HCT116 (cell line): ENCODE results near the gene UBQLN1.

Source experiments
- EGR1 ChIP-seq: IDR thresholded peaks from 2 replicates; pipeline ENCODE4 v1.6.1; 2012; ENCODE audit warnings: low read depth
- EZH2 ChIP-seq: fragments of 200-600 bp; sonication (generic); IDR thresholded peaks from 2 replicates; pipeline ENCODE4 v1.6.1; 2017; ENCODE audit warnings: antibody characterized with exemption, mixed run types
- EZH2phosphoT487 ChIP-seq: fragments of 200-600 bp; IDR thresholded peaks from 2 replicates; pipeline ENCODE4 v1.6.1; 2018; ENCODE audit warnings: antibody characterized with exemption, borderline replicate concordance
- POLR2A ChIP-seq: IDR thresholded peaks from 2 replicates; pipeline ENCODE4 v1.7.0; 2011; ENCODE audit warnings: borderline replicate concordance; ENCODE audit not compliant: insufficient read depth, insufficient read length; ENCODE audit errors: extremely low read depth
- POLR2AphosphoS5 ChIP-seq: IDR thresholded peaks from 2 replicates; pipeline ENCODE4 v1.6.1; 2011; ENCODE audit warnings: mild to moderate bottlenecking, low read depth, low read length, moderate library complexity
- RAD21 ChIP-seq: IDR thresholded peaks from 2 replicates; pipeline ENCODE4 v1.6.1; 2012; ENCODE audit warnings: low read depth, mild to moderate bottlenecking
- YY1 ChIP-seq: IDR thresholded peaks from 2 replicates; pipeline ENCODE4 v1.6.1; 2011; ENCODE audit warnings: low read length, low read depth, moderate library complexity, mild to moderate bottlenecking; ENCODE audit not compliant: insufficient replicate concordance; ENCODE audit errors: extremely low read depth
- TF ChIP-seq, protein P1 (sequence below): IDR thresholded peaks from 2 replicates; pipeline ENCODE4 v1.6.1; 2012; ENCODE audit warnings: low read depth
- TF ChIP-seq, protein P2 (sequence below): IDR thresholded peaks from 2 replicates; pipeline ENCODE4 v1.6.1; 2012
- TF ChIP-seq, protein P3 (sequence below): IDR thresholded peaks from 2 replicates; pipeline ENCODE4 v1.6.1; 2012
- TF ChIP-seq, protein P4 (sequence below), 3 experiments: fragments of 200-600 bp in 1 of 3; sonication (generic) in 1 of 3; IDR thresholded peaks in 2 of 3; conservative IDR thresholded peaks in 1 of 3; 2 replicates each; pipeline ENCODE4 v1.5.1; 2012 to 2017; ENCODE audit warnings: low read depth in 2 of 3, low read length in 2 of 3, antibody characterized with exemption in 1 of 3, borderline replicate concordance in 1 of 3, control low read depth in 1 of 3, mild to moderate bottlenecking in 1 of 3, mixed read lengths in 1 of 3, mixed run types in 1 of 3, moderate library complexity in 1 of 3; ENCODE audit not compliant: insufficient read depth in 1 of 3
- TF ChIP-seq, protein P5 (sequence below): IDR thresholded peaks from 2 replicates; pipeline ENCODE4 v1.6.1; 2011; ENCODE audit warnings: mild to moderate bottlenecking, low read length, moderate library complexity; ENCODE audit not compliant: insufficient replicate concordance; ENCODE audit errors: extremely low read depth

DNA sequence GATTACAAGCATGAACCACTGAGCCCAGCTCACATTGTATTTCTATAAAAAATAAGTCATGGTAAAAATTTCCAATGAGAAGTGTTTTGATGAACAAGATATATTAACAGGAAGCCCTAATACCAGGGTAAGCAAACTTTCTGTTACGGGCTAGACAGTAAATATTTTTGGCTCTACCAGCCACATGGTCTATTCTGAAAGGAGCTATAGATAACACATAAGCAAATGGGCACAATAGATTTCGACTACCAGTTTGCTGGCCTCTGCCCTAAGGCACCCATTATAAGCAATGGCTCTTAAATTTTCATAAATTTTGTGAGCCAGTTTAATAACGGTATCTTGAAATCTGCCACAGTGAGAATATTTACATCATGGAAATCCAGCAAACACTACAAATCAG lies 8.1 kb downstream of the UBQLN1 start:
- TF ChIP-seq, protein P1, sequence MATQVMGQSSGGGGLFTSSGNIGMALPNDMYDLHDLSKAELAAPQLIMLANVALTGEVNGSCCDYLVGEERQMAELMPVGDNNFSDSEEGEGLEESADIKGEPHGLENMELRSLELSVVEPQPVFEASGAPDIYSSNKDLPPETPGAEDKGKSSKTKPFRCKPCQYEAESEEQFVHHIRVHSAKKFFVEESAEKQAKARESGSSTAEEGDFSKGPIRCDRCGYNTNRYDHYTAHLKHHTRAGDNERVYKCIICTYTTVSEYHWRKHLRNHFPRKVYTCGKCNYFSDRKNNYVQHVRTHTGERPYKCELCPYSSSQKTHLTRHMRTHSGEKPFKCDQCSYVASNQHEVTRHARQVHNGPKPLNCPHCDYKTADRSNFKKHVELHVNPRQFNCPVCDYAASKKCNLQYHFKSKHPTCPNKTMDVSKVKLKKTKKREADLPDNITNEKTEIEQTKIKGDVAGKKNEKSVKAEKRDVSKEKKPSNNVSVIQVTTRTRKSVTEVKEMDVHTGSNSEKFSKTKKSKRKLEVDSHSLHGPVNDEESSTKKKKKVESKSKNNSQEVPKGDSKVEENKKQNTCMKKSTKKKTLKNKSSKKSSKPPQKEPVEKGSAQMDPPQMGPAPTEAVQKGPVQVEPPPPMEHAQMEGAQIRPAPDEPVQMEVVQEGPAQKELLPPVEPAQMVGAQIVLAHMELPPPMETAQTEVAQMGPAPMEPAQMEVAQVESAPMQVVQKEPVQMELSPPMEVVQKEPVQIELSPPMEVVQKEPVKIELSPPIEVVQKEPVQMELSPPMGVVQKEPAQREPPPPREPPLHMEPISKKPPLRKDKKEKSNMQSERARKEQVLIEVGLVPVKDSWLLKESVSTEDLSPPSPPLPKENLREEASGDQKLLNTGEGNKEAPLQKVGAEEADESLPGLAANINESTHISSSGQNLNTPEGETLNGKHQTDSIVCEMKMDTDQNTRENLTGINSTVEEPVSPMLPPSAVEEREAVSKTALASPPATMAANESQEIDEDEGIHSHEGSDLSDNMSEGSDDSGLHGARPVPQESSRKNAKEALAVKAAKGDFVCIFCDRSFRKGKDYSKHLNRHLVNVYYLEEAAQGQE, result no peak
- TF ChIP-seq, protein P2, sequence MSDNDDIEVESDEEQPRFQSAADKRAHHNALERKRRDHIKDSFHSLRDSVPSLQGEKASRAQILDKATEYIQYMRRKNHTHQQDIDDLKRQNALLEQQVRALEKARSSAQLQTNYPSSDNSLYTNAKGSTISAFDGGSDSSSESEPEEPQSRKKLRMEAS, result no peak
- TF ChIP-seq, protein P3, sequence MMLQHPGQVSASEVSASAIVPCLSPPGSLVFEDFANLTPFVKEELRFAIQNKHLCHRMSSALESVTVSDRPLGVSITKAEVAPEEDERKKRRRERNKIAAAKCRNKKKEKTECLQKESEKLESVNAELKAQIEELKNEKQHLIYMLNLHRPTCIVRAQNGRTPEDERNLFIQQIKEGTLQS, result no peak
- TF ChIP-seq YY1 (no peak), POLR2A (no peak), EGR1 (no peak), RAD21 (no peak), POLR2AphosphoS5 (no peak), EZH2phosphoT487 (no peak), EZH2 (no peak)
- TF ChIP-seq, protein P4, sequence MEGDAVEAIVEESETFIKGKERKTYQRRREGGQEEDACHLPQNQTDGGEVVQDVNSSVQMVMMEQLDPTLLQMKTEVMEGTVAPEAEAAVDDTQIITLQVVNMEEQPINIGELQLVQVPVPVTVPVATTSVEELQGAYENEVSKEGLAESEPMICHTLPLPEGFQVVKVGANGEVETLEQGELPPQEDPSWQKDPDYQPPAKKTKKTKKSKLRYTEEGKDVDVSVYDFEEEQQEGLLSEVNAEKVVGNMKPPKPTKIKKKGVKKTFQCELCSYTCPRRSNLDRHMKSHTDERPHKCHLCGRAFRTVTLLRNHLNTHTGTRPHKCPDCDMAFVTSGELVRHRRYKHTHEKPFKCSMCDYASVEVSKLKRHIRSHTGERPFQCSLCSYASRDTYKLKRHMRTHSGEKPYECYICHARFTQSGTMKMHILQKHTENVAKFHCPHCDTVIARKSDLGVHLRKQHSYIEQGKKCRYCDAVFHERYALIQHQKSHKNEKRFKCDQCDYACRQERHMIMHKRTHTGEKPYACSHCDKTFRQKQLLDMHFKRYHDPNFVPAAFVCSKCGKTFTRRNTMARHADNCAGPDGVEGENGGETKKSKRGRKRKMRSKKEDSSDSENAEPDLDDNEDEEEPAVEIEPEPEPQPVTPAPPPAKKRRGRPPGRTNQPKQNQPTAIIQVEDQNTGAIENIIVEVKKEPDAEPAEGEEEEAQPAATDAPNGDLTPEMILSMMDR (IDR thresholded peaks at IDR 0.05 in 2 of 3, conservative IDR thresholded peaks at IDR 0.05 in 1 of 3; ENCODE audit: borderline replicate concordance in 1 of 3, insufficient read depth in 1 of 3, low read depth in 2 of 3, low read length in 2 of 3), result no peak
- TF ChIP-seq, protein P5, sequence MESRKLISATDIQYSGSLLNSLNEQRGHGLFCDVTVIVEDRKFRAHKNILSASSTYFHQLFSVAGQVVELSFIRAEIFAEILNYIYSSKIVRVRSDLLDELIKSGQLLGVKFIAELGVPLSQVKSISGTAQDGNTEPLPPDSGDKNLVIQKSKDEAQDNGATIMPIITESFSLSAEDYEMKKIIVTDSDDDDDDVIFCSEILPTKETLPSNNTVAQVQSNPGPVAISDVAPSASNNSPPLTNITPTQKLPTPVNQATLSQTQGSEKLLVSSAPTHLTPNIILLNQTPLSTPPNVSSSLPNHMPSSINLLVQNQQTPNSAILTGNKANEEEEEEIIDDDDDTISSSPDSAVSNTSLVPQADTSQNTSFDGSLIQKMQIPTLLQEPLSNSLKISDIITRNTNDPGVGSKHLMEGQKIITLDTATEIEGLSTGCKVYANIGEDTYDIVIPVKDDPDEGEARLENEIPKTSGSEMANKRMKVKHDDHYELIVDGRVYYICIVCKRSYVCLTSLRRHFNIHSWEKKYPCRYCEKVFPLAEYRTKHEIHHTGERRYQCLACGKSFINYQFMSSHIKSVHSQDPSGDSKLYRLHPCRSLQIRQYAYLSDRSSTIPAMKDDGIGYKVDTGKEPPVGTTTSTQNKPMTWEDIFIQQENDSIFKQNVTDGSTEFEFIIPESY, result no peak
